Activated CD8-positive, alpha-beta memory T cell treated with anti-CD3 and anti-CD28 coated beads, Interleukin-2, amount 50 U/mL, for 4 hours (primary cell): ENCODE data around the gene PTPRD.

Experiments
- DNase-seq: peaks from one replicate; pipeline ENCODE4 v3.0.0-alpha.2; 2020

Gene PTPRD

DNA sequence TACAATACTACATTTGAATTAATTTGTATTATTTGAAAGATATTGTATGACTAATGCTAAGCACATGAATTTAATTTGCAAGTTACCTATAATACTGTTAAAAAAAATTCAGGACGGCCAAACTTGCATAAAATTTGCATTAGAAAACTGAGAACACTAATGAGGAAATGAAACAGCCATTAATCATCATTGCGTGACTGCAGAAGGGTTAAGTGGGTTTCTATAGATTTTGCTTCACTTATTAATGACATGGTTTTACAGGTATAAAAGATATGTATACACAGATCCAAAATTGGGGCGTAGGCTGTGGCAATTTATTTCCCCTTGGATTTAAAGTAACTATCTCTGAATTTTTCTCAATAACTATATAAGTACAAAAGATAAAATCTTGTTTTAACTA, 882.6 kb downstream of the PTPRD start:
- no peak for DNase-seq

GRCh38 chr9:9729082-9729481, 883.7 kb downstream of the PTPRD start:
- no peak for DNase-seq

- no peak for DNase-seq
These were observed 893.3 kb downstream of the PTPRD start for GRCh38 chr9:9719373-9720112.

DNA sequence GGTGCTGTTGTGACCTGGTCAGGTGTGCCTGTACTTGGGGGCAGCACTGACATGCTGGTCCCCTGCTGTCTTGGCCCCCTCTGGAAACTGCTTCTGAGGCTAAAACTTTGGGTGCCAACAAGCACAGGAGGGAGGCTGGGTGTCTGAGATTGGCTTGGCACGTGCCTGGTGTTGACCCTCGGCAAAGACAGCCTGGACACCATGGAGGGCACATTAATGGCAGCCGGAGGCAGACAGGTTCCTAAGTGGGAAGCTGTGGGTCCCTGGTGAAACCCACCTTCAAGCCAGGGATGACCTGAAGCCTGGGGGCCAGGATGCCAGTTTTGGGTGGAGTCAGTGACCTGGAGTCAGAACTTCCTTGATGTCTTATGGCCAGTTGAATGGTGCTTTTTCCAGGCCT, 894.1 kb downstream of the PTPRD start:
- no peak for DNase-seq

GRCh38 chr9:9679433-9679832, 933.4 kb downstream of the PTPRD start:
- no peak for DNase-seq

DNA sequence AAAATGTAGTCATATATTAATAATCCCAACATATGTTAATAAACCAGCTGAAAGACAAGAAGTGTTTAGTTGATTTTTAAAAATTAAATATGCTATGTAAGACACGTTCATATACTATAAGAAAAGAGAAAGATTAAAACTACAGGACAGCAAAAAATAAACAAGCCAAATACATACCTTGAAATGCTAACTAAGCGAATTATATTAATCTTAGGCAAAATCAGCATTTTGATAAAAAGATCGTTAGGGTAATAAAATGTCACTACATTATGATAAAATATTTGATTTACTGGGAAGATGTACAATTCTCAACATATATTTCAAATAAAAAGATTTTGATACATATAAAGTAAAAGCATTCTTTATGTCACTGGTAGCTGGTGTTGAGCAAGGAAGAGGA, 938.3 kb downstream of the PTPRD start:
- no peak for DNase-seq

DNA sequence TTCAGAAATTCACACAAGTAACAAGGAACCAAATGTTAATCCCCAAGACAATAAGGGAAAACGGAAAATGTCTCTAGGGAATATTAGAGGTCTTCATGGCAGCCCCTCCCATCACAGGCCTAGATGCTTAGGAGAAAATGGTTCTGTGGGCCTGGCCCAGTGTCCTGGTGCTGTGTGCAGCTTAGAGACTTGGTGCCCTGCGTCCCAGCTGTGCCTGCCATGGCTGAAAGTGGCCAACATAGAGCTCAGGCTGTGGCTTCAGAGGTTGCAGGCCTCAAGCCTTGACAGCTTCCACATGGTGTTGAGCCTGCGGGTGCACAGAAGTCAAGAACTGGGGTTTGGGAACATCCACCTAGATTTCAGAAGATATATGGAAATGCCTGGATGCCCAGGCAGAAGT, 942.3 kb downstream of the PTPRD start:
- no peak for DNase-seq

- no peak for DNase-seq
These were observed 967.8 kb downstream of the PTPRD start for GRCh38 chr9:9645006-9645405.

GRCh38 chr9:9631284-9631683, 981.5 kb downstream of the PTPRD start:
- no peak for DNase-seq

DNA sequence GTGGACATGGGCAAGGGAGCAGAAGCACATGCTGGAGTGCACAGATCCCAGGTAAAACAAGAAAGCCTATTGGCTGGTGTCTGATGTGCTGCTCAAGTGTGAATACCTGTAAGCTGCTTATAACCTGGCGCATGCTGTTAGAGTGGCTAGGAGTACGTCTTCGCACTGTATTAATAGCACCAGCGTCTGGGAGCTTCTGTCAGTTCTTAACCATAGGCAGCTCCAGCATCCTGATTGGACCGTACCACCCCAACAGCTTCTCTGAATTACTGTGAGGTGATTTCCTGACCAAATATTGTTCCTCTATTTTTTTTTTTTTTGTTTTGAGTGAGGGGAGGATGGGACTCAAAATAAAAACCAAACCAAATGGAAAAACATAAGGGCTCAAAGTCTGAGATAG, 987.6 kb downstream of the PTPRD start:
- DNase-seq: no peak

DNA sequence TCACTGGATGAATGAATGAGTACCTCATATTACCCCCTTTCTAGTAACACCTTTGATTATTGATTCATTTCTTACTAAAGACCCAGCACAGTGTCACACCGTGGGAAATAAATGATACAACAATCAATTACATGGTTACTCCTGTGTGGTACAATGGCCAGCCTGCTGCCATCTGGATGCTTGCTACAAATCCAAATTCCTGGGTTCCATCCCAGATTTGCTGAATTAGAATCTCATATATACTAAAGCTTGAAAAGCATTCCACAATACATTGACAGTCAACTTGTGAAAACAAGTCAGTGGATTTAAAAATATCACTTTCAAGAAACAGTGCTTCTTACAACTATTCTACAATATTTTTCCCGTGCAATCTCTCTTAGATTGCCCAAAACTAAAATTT, 989.3 kb downstream of the PTPRD start:
- DNase-seq: no peak

DNA sequence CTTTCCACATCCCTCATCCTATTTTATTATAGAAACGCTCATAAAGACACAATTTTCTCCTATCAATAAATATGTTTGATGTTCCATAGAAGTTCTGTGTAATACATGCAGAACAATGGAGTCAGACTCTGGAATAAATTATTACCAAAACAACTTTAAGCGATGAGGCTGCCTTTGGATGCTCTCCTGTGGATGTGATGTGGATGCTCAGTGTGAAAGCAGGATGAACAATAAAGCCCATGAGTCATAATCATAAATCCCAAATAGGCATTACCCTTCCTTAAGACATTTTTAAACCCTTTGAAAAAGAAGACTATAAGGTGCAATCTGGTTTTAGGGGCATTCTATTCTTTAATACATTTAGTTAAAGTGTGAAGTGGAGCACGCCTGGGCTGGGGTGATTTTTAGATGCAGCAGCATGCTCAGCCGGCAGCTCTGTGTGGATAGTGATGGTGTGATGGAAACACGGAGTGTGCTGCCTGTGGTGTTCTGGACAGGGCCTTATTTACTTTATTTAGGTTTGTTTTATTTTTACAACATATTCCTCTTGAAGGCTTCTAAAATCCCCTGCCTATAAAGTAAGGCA, 991.4 kb downstream of the PTPRD start:
- DNase-seq: no peak

DNA sequence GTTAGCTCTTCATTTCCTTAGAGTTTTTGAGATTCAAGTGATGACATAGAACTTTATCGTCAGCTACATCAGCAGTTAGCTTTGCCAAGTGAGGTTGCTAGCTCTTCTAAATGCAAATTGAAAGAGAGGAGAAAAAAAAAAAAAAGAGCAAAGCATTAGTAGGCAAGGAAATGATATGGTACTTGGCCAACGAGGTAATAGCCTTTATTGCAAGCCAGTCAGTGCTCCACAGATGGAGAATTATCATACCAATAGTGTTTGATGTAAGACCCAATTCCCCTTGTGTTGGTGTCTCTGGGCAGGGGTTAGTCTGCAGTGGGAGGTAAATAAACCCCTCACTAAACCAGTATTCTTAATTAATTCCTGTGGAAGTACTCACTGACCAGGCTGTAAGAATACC, 992.1 kb downstream of the PTPRD start:
- no peak for DNase-seq

DNA sequence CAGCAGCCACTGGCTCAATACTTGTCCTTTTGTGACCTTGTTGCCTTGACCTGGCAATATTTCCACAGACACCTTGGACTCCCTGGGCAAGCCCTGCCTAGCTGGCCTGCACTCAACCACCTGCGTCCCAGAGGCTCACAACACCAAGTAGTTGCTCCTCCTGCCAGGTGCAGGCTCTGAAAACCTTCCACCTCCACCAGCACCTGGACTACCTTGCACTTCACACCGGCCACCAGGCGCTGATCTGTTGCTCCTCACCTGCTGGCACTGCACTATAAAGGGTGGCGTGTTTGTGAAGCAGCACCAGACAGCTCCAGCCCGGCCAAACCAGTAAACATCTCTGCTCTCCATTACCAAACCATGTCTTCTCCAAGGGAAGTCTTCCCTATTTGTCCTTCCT, 997.7 kb downstream of the PTPRD start:
- no peak for DNase-seq

GRCh38 chr9:9614607-9615006, 998.2 kb downstream of the PTPRD start:
- no peak for DNase-seq

GRCh38 chr9:9612755-9613154, 1000.0 kb downstream of the PTPRD start:
- DNase-seq: no peak

DNA sequence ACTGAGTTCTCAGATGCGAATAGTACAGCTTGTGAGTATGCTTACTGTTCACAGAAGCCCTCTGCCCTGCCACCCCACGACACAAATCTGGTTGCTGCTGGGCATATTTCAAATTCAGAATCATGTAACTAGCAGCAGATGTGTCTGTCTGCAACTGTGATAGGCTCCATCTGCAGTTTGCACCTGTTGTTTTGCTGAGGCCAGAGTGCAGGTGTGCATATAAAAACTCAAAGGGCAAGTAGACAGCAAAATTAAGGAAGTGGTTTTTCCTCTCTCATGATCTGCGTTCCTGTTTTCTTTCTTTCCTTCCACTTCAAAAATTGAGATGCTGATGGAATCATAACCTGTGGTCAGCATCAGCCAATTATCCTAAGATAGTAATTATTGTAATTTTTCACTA, 1000.5 kb downstream of the PTPRD start:
- DNase-seq: no peak

GRCh38 chr9:9605681-9606080, 1007.1 kb downstream of the PTPRD start:
- DNase-seq: no peak

- DNase-seq: no peak
These were observed 1009.5 kb downstream of the PTPRD start for GRCh38 chr9:9603345-9603744.

- no peak for DNase-seq
These were observed 1014.1 kb downstream of the PTPRD start for GRCh38 chr9:9598723-9599122.

DNA sequence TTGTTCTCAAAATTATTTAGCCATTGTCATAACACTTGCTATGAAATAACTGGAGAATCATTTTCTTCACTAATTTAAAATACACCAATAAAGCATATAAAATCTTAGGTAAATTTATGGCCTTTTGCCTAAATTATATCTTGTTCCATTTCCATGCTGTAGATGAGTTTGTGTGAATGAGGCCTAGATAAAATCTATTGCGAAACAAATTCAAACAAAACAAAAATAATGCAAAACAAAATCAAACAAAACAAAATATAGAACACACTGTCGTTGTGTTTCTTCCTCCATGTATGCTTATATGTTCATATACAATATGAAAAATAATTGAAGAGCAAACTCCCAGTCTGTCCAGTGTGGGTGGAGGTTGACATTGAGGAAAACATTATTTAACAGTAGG, 1020.7 kb downstream of the PTPRD start:
- no peak for DNase-seq

GRCh38 chr9:9585920-9586319, 1026.9 kb downstream of the PTPRD start:
- no peak for DNase-seq

GRCh38 chr9:9574080-9574479, 1038.7 kb downstream of the PTPRD start:
- DNase-seq: no peak

DNA sequence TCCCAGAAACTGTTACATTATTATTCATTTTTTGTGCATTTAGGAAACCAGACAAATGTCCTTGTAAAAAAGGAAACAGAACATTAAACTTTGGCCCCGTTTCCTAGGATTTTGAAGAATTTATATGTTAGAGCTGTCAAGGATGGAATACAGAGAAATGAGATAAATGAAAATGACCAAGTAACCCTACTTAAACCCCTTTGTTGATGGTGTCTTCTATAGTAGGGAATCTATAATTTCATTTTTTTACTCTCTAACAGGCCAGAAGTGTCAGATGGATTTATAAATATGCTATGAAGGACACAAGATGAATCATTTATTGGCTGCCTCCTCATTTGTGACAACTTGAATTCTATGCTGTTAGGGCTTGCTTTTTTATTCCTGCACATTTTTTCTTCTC, 1047.1 kb downstream of the PTPRD start:
- no peak for DNase-seq

- DNase-seq: no peak
These were observed 1049.0 kb downstream of the PTPRD start for GRCh38 chr9:9563817-9564216.
